HepG2 (cell line): ENCODE data around the gene SYMPK. TPM values are rescaled to one million over a fixed set of nuclear protein-coding genes. Genes with fewer than 3 reads are reported as not detected.

Experiments used
- ASH2L ChIP-seq: fragments of 300-600, 200-600 bp; sonication (generic); IDR thresholded peaks from 2 replicates; pipeline ENCODE4 v1.7.0; 2017; ENCODE audit warnings: low read depth, mild to moderate bottlenecking, moderate library complexity, mixed read lengths, low read length; ENCODE audit not compliant: insufficient read length
- ATF7 ChIP-seq, 2 experiments: fragments of 450-650 bp in 1 of 2; sonication (generic) in 1 of 2; formaldehyde crosslinking in 1 of 2; IDR thresholded peaks; 2 replicates each; pipeline versions ENCODE4 v1.4.0 to v1.6.1; 2016 to 2020; ENCODE audit warnings: antibody characterized with exemption in 1 of 2, mild to moderate bottlenecking in 1 of 2, missing genetic modification reagents in 1 of 2
- JUNB ChIP-seq: sonication (generic); formaldehyde crosslinking; IDR thresholded peaks from 2 replicates; pipeline ENCODE4 v1.8.0; 2022; ENCODE audit warnings: missing genetic modification reagents, mild to moderate bottlenecking, borderline replicate concordance
- KLF15 ChIP-seq: sonication (generic); formaldehyde crosslinking; IDR thresholded peaks from 2 replicates; pipeline ENCODE4 v1.8.1; 2023; ENCODE audit warnings: borderline replicate concordance, mild to moderate bottlenecking, inconsistent platforms, missing genetic modification reagents, mixed read lengths
- KLF16 ChIP-seq, 2 experiments: sonication (generic) in 1 of 2; formaldehyde crosslinking in 1 of 2; IDR thresholded peaks; 2 replicates each; pipeline versions ENCODE4 v1.6.1 to v1.8.0; 2016 to 2023; ENCODE audit warnings: missing genetic modification reagents in 2 of 2, missing compliant biosample characterization in 1 of 2
- KMT2B ChIP-seq: IDR thresholded peaks from 2 replicates; pipeline ENCODE4 v1.6.1; 2016; ENCODE audit warnings: missing genetic modification reagents, missing compliant biosample characterization
- MEIS1 ChIP-seq: sonication (generic); formaldehyde crosslinking; IDR thresholded peaks from 2 replicates; pipeline ENCODE4 v1.9.0; 2021; ENCODE audit warnings: mild to moderate bottlenecking, missing genetic modification reagents, moderate library complexity, borderline replicate concordance
- NR3C1 ChIP-seq: sonication (generic); formaldehyde crosslinking; IDR thresholded peaks from 2 replicates; pipeline ENCODE4 v1.4.0; 2020; ENCODE audit warnings: missing genetic modification reagents
- REXO4 ChIP-seq: sonication (generic); formaldehyde crosslinking; IDR thresholded peaks from 2 replicates; pipeline ENCODE4 v1.8.0; 2022; ENCODE audit warnings: missing genetic modification reagents, mild to moderate bottlenecking, borderline replicate concordance
- TP53 ChIP-seq: sonication (generic); formaldehyde crosslinking; conservative IDR thresholded peaks from 2 replicates; pipeline ENCODE4 v1.4.0; 2020; ENCODE audit warnings: missing genetic modification reagents
- ZBTB20 ChIP-seq: sonication (generic); formaldehyde crosslinking; IDR thresholded peaks from 2 replicates; pipeline ENCODE4 v1.8.1; 2023; ENCODE audit warnings: missing genetic modification reagents, low read depth, mild to moderate bottlenecking, borderline replicate concordance
- ZNF263 ChIP-seq: sonication (generic); formaldehyde crosslinking; IDR thresholded peaks from 2 replicates; pipeline ENCODE4 v1.4.0; 2020; ENCODE audit warnings: missing genetic modification reagents
- ZNF333 ChIP-seq: sonication (generic); formaldehyde crosslinking; IDR thresholded peaks from 2 replicates; pipeline ENCODE4 v1.4.0; 2020; ENCODE audit warnings: mild to moderate bottlenecking, missing genetic modification reagents, borderline replicate concordance
- ZNF598 ChIP-seq: sonication (generic); formaldehyde crosslinking; IDR thresholded peaks from 2 replicates; pipeline ENCODE4 v1.5.1; 2020; ENCODE audit warnings: mild to moderate bottlenecking, missing genetic modification reagents, borderline replicate concordance
- ZNF672 ChIP-seq: sonication (generic); formaldehyde crosslinking; IDR thresholded peaks from 2 replicates; pipeline ENCODE4 v1.8.1; 2022; ENCODE audit warnings: missing genetic modification reagents
- ZSCAN12 ChIP-seq: sonication (generic); formaldehyde crosslinking; IDR thresholded peaks from 2 replicates; pipeline ENCODE4 v1.9.0; 2021; ENCODE audit warnings: mild to moderate bottlenecking, missing genetic modification reagents
- polyA plus RNA-seq, 8 experiments: library from polyadenylated mRNA; depleted of rRNA in 3 of 8; stranded (reverse) in 7 of 8; unstranded in 1 of 8; fragments of >200 nt; fragmentation: Illumina TruSeq in 4 of 8; extraction: Trizol in 4 of 8; gene quantifications; 2 replicates each; pipeline versions ENCODE4 v1.2.1 to v1.2.3, GENCODE V29; 2011 to 2016; ENCODE audit warnings: low read depth in 4 of 8, missing spikeins in 1 of 8, mixed read lengths in 1 of 8; ENCODE audit not compliant: insufficient read depth in 1 of 8
- total RNA-seq, 5 experiments: library from RNA; depleted of rRNA; stranded (reverse); fragments of >200 nt; fragmentation: Illumina TruSeq; extraction: Trizol; gene quantifications; 2 replicates each; pipeline ENCODE4 v1.2.3, GENCODE V29; 2016; ENCODE audit warnings: low read depth in 1 of 5
- TF ChIP-seq, protein P1 (sequence below): sonication (generic); formaldehyde crosslinking; conservative IDR thresholded peaks from 2 replicates; pipeline ENCODE4 v1.8.0; 2022; ENCODE audit warnings: mild to moderate bottlenecking, moderate library complexity, missing genetic modification reagents
- TF ChIP-seq, protein P2 (sequence below): IDR thresholded peaks from 2 replicates; pipeline ENCODE4 v1.4.0; 2020; ENCODE audit warnings: mild to moderate bottlenecking, missing genetic modification reagents

SYMPK gene
- total and polyA plus RNA-seq, 2 of the 13 experiments (the other 11 are each of a cell fraction or from before 2014, with no cell fraction given), result 21.9 to 55.7 TPM

DNA sequence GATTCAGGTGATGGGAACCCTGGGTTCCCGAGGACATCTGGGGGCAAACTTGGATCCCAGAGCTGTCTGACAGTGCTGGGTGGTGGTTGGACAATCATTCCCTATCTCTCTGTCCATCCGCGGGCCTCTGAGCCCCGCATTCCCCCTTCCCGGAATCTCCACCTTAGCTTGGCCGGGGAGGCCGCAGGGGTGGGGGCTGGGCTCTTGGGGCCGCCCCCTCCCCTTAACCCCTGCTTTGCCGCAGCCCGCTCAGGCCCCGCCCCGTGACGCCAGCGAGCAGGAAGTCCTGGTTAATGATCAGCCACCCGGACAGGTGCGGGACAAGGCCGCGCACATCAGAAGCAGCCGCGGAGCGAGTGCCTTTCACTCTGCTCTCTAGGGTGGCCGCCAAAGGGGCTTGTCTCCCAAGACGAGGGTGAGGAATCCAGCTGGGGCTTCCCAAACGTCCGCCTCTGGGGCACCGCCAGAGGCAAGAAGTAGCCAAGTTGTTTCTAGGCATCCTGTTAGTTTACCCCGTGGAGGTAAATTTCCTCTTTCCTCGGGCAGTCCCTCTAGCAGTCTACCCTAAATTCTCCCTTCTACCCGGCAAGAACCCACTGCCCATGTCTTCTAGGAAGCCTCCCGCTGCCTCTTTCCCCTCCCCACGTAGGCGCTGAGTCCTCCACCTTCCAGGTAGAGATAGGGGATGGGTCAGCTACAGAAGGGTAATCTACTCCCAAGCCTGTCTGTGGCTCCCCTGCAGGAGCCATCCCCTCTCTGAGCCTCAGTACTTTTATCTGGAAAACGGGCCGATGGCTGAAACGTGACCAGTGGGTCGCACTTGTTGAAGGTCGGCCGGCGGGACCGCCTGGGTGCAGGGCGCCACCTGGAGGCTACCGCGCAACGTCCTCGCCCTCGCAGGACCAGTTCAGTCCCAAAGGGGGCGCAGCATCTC, 20.0 kb upstream of the SYMPK start (continued):
- peak in 1 of 2 experiments; percentile 67; a peak in 1 of 4 replicates for TF ChIP-seq KLF16 (CRISPR knock-in tag; IDR thresholded peaks at IDR 0.05)
- no peak for TF ChIP-seq TP53
- TF ChIP-seq KMT2B (CRISPR knock-in tag), result no peak; the same call in 1 of the 2 replicates
- TF ChIP-seq, protein P1, sequence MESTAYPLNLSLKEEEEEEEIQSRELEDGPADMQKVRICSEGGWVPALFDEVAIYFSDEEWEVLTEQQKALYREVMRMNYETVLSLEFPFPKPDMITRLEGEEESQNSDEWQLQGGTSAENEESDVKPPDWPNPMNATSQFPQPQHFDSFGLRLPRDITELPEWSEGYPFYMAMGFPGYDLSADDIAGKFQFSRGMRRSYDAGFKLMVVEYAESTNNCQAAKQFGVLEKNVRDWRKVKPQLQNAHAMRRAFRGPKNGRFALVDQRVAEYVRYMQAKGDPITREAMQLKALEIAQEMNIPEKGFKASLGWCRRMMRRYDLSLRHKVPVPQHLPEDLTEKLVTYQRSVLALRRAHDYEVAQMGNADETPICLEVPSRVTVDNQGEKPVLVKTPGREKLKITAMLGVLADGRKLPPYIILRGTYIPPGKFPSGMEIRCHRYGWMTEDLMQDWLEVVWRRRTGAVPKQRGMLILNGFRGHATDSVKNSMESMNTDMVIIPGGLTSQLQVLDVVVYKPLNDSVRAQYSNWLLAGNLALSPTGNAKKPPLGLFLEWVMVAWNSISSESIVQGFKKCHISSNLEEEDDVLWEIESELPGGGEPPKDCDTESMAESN, result peak; percentile 93
- 0 out of 2 replicates have a peak, but pooled peaks have one; percentile 32 for TF ChIP-seq ZNF263
- no peak for TF ChIP-seq ZNF333 (CRISPR knock-in tag)
- TF ChIP-seq MEIS1 (CRISPR knock-in tag), result peak; percentile 73; the same call in 1 of the 2 replicates
- peak; percentile 45 for TF ChIP-seq ASH2L
- TF ChIP-seq JUNB (CRISPR knock-in tag), result no peak
- no peak for TF ChIP-seq ZSCAN12
- TF ChIP-seq ZNF598 (CRISPR knock-in tag), result peak; percentile 86
- TF ChIP-seq ATF7 (IDR thresholded peaks at IDR 0.05), result no peak
- no peak; the same call in 1 of the 2 replicates for TF ChIP-seq ATF7 (CRISPR knock-in tag; IDR thresholded peaks at IDR 0.05)
- 0 out of 2 replicates have a peak, but pooled peaks have one; percentile 57 for TF ChIP-seq ZNF672 (CRISPR knock-in tag)
- TF ChIP-seq, protein P2, sequence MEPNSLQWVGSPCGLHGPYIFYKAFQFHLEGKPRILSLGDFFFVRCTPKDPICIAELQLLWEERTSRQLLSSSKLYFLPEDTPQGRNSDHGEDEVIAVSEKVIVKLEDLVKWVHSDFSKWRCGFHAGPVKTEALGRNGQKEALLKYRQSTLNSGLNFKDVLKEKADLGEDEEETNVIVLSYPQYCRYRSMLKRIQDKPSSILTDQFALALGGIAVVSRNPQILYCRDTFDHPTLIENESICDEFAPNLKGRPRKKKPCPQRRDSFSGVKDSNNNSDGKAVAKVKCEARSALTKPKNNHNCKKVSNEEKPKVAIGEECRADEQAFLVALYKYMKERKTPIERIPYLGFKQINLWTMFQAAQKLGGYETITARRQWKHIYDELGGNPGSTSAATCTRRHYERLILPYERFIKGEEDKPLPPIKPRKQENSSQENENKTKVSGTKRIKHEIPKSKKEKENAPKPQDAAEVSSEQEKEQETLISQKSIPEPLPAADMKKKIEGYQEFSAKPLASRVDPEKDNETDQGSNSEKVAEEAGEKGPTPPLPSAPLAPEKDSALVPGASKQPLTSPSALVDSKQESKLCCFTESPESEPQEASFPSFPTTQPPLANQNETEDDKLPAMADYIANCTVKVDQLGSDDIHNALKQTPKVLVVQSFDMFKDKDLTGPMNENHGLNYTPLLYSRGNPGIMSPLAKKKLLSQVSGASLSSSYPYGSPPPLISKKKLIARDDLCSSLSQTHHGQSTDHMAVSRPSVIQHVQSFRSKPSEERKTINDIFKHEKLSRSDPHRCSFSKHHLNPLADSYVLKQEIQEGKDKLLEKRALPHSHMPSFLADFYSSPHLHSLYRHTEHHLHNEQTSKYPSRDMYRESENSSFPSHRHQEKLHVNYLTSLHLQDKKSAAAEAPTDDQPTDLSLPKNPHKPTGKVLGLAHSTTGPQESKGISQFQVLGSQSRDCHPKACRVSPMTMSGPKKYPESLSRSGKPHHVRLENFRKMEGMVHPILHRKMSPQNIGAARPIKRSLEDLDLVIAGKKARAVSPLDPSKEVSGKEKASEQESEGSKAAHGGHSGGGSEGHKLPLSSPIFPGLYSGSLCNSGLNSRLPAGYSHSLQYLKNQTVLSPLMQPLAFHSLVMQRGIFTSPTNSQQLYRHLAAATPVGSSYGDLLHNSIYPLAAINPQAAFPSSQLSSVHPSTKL (CRISPR knock-in tag), result peak; percentile 75
- TF ChIP-seq ZBTB20 (CRISPR knock-in tag), result peak; percentile 35; the same call in 1 of the 2 replicates
- TF ChIP-seq REXO4, result no peak
- no peak; the same call in 1 of the 2 replicates for TF ChIP-seq KLF15 (CRISPR knock-in tag)
- TF ChIP-seq NR3C1 (CRISPR knock-in tag), result no peak
